ENCODE data around the gene NOX3.
"Not testable (repeated sequence)": the region's sequence is repeated elsewhere in the genome, so short reads cannot be mapped to it uniquely, and the experiment has no call there.

The NOX3 gene

GRCh38 chr6:155398701-155399061 lies 57.0 kb downstream of the NOX3 start:
- DNase-seq: no peak

- no peak for DNase-seq
These were observed 57.4 kb downstream of the NOX3 start for GRCh38 chr6:155398221-155398620.

DNA sequence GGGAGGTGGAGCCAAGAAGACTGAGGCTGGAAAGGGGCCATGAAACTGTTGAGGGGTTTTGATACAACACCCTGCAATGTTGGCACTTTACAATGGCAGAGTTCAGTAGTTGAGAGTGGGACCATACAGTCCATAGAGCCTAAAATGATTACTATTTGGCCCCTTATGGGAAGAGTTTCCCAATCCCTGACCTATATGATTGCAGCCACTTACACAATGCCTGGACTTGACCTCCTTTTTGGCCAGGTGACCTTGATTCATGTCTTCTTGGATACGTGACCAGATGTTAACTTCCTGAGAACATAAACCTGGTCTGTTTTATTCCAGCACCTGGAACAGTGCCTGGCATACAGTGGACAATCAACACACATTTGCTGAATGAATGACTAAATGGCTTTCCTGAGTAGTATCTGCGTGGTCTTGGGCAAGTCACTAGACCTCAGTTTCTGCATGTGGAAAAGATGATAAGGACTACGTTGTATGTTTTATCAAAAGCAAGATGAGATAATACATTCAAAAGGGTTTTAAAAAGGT lies 58.4 kb downstream of the NOX3 start:
- no peak for DNase-seq

- DNase-seq: no peak
These were observed 59.0 kb downstream of the NOX3 start for GRCh38 chr6:155396605-155397004.

DNA sequence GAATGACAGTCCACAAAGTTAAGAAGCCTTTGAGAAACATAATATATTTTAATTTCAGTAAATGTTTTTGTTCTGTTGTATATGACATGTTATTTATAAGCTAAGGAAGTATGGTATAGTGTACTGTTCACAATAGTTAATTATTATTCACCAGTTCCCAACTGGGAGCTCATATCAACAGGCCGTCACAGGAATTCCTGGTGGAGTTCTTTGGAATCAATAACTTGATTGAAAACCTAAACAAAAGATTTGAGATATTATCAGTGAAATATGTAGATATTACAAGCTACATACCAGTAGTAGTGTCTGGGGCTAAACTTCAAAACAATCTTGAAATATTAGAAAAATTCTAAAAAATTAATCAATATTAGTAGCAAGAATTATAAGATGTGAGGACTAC lies 60.3 kb downstream of the NOX3 start:
- DNase-seq: no peak

DNA sequence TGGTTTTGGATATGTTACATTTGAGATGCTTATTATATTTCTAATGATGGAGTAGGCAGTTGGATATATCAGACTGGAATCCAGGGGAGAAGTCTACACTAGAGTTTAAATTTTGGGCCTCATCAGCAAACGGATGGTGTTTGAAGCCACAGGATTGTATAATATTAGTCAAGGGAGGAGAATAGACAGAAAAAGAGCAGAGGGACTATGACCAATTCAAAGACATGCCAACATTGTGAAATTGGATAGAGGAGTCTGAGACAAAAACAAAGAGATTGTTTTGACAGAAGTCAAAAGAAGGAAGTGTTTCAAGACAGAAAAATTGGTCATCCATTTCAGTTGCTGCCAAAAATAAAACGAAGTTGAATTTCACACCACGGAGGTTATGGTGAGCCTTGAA lies 66.5 kb downstream of the NOX3 start:
- no peak for DNase-seq

DNA sequence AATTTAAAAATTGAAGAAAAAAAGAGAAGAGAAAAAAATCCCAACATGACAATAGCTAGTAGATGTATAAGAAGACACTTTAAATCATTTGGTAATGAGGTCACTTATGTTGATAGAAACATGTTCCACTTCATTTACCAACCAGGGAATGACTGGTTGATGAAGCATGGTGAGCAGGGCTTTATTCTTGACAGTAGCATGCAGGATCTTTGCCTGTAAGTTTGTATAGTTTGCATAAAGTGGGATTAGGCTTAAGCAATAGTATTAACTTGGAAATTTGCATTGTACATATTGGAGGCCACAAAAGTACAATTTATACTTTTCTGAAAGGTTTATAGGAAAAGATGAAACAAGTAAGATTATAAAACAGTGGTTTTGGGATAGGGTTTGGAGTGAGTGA lies 67.0 kb downstream of the NOX3 start:
- DNase-seq: no peak

- DNase-seq: no peak
These were observed 68.2 kb downstream of the NOX3 start for GRCh38 chr6:155387481-155387880.

DNA sequence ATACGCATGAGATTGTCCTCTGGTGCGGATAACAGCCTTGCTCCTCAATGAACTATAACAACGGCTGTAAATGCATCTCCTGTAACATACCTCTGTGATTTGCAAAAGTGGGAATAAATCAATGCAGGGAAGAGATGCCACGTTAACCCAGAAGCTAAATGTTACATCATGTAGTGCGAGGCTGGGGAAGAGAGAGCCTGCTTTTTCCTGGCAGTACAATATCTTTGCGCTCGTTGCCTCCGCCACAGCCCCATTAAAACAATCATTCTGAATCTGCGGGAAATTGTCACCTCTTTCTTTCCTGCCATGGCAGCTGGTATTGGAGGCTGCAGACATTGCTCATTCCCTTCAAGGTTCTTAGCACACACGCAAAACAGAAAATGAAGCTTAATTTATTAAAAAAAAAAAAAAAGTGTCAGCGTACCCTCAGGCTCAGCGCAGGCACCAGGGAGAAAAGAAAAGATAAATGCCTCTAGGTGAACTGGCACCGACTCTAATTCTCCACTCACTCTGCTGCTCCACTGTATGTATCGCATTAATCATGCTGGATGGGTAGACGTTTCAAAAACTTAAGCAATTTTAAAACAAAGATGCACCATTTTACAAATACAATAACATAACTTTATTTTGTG lies 71.2 kb downstream of the NOX3 start:
- DNase-seq: no peak

DNA sequence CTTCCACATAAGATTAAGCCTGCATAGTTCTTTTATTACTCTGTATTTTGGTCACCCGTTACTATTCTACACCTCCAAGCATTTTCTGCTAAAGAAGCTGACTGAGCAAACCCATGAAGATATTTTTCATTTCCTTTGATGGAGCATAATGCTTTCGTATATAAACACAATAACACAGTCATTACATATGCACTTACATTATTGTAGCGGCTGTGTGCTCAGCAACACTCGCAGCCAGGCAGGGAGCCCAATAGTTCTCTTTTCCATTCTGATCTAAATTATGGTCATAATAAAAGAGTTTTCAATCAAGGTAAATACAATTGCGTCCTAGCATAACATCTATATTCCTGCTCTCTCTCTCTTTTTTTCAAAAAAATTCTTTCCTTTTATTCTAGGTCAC lies 71.7 kb downstream of the NOX3 start:
- DNase-seq: no peak

DNA sequence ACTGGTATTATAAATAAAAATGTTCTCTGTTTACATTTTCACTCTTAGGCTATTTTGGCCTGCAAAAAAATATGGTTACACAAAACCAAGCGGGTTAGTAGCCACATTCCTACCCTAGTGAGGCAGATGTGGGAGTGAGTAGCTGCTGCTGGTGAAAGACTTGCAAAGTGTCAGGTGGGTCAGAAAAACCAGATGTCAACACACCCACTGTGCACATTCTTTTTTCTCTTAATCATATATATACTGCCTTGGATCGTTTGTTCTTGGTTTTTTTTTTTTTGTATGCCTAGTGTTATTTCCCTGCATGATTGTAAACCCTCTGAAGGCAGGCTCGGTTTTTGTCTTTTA lies 73.3 kb downstream of the NOX3 start:
- DNase-seq: no peak

GRCh38 chr6:155381673-155382337 lies 73.8 kb downstream of the NOX3 start:
- no peak for DNase-seq

- no peak for DNase-seq
These were observed 74.8 kb downstream of the NOX3 start for GRCh38 chr6:155380666-155381332.

GRCh38 chr6:155378724-155379123 lies 76.9 kb downstream of the NOX3 start:
- DNase-seq: no peak

- no peak for DNase-seq
These were observed 77.4 kb downstream of the NOX3 start for GRCh38 chr6:155378276-155378675.

- DNase-seq: no peak
These were observed 78.6 kb downstream of the NOX3 start for GRCh38 chr6:155377061-155377460.

- DNase-seq: no peak
These were observed 79.8 kb downstream of the NOX3 start for GRCh38 chr6:155375801-155376200.

GRCh38 chr6:155374681-155375080 lies 81.0 kb downstream of the NOX3 start:
- DNase-seq: no peak

DNA sequence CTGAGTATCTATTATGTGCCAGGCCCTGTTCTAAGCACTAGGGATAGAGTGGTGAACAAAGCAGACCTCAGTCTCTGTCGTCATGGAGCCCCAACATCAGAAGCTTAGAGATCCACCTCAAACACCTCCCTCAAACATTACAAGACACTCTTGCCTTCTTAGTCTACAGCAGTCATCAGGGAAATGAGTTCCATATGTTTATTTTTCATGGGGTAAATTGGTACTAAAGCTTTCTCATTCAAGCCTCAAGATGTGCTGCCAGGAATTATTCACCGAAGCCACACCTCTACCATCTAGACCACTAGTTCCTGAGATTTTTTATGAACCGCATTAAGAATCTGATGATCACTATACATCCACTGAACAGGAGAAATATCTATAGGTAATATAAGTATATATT lies 82.4 kb downstream of the NOX3 start:
- no peak for DNase-seq

DNA sequence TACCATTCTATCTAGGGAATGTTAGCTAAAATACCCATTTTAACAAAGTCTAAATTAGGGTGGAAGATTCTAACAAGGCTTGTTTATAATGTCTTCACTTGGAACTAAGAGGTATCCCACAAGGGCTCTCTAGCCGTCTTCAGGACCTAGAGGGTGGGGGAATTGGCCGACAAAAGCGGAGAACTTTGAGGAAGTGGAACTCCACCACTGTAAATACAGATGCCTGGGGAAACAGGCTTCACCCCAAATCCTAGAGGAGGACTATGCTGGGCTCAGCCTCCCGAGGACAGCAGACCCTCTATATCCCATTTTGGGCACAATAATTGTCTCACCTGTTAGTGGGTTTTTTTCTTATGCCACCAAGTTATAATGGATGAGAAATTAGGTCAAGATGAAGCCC lies 83.4 kb downstream of the NOX3 start:
- no peak for DNase-seq

DNA sequence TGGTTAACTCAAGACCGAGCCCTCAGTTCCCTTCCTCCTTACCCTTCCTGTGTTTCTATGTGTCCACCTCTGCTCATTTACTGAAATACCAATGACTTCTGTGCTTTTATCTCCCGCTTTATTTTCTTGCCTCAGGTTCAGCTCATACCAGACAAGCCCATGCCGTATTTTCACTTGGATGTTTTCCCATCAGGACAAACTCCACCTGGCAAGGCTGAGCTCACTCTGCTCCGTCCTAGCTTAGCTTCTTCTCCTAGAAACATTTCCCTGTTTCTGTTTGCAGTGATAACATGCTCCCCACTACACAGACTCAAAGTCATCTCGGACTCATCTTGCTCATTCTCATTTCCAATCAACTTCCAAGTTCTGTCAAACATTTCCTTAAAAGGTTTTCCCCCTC lies 84.4 kb downstream of the NOX3 start:
- no peak for DNase-seq

GRCh38 chr6:155366325-155366724 lies 89.3 kb downstream of the NOX3 start:
- DNase-seq: no peak

- no peak for DNase-seq
These were observed 90.7 kb downstream of the NOX3 start for GRCh38 chr6:155364844-155365437.

GRCh38 chr6:155364021-155364420 lies 91.6 kb downstream of the NOX3 start:
- not testable (repeated sequence) for DNase-seq

All from CD4-positive, alpha-beta T cell treated with Interleukin-1 beta for 1 hour (primary cell).